DND-41 (cell line): ENCODE results near the gene NGDN.
"Not testable (repeated sequence)": the region's sequence is repeated elsewhere in the genome, so short reads cannot be mapped to it uniquely, and the experiment has no call there.

Experiments
- ATAC-seq: fragments of 200-7000 bp; cut with Tn5 transposase; 3 replicates; pipeline ENCODE4 v1.9.1; 2021; ENCODE audit warnings: low read depth; ENCODE audit not compliant: insufficient read depth
- DNase-seq: peaks from one replicate; pipeline ENCODE4 v3.0.0-alpha.2; 2020
- H2AFZ ChIP-seq: 2 replicates; pipeline ENCODE4 v1.6.0; 2012; ENCODE audit warnings: low read depth, low read length
- H3K27ac ChIP-seq: 2 replicates; pipeline ENCODE4 v1.5.1; 2012; ENCODE audit warnings: low read length, inconsistent platforms
- H3K27me3 ChIP-seq: fragments of 200-600 bp; sonication (generic); 2 replicates; pipeline ENCODE4 v1.6.0; 2012; ENCODE audit warnings: low read length, mild to moderate bottlenecking, inconsistent platforms; ENCODE audit not compliant: insufficient read depth, poor library complexity
- H3K36me3 ChIP-seq: 2 replicates; pipeline ENCODE4 v1.5.1; 2012; ENCODE audit warnings: low read length, inconsistent platforms; ENCODE audit not compliant: insufficient read depth
- H3K4me1 ChIP-seq: 2 replicates; pipeline ENCODE4 v1.5.1; 2012; ENCODE audit warnings: mild to moderate bottlenecking, low read length; ENCODE audit not compliant: insufficient read depth
- H3K4me2 ChIP-seq: 2 replicates; pipeline ENCODE4 v1.6.0; 2012; ENCODE audit warnings: mild to moderate bottlenecking, moderate library complexity, low read length, inconsistent platforms; ENCODE audit not compliant: insufficient read depth
- H3K4me3 ChIP-seq, 2 experiments: fragments of 200-600 bp in 1 of 2; shearing (Covaris generic) in 1 of 2; 2 replicates each; pipeline ENCODE4 v1.5.1; 2012 to 2016; ENCODE audit warnings: inconsistent platforms in 2 of 2, low read length in 2 of 2, mild to moderate bottlenecking in 2 of 2, low read depth in 1 of 2, moderate library complexity in 1 of 2
- H3K79me2 ChIP-seq: 2 replicates; pipeline ENCODE4 v1.6.0; 2012; ENCODE audit warnings: low read length, inconsistent platforms; ENCODE audit not compliant: insufficient read depth
- H3K9ac ChIP-seq: 2 replicates; pipeline ENCODE4 v1.6.0; 2012; ENCODE audit warnings: low read depth, mild to moderate bottlenecking, inconsistent platforms, low read length, moderate library complexity
- H3K9me3 ChIP-seq: 2 replicates; pipeline ENCODE4 v1.5.1; 2012; ENCODE audit warnings: low read length, moderate library complexity, mild to moderate bottlenecking, inconsistent platforms; ENCODE audit not compliant: insufficient read depth, severe bottlenecking
- H4K20me1 ChIP-seq: 2 replicates; pipeline ENCODE4 v1.6.0; 2012; ENCODE audit warnings: low read length; ENCODE audit not compliant: insufficient read depth
- CTCF ChIP-seq: IDR thresholded peaks from 2 replicates; pipeline ENCODE4 v1.5.1; 2012; ENCODE audit warnings: borderline replicate concordance, low read length, moderate library complexity, mild to moderate bottlenecking; ENCODE audit not compliant: poor library complexity, severe bottlenecking; ENCODE audit errors: extremely low read depth
- EZH2 ChIP-seq: IDR thresholded peaks from 3 replicates; pipeline ENCODE4 v1.6.1; 2012; ENCODE audit warnings: borderline replicate concordance, low read depth, mild to moderate bottlenecking, moderate library complexity, low read length, inconsistent platforms; ENCODE audit not compliant: severe bottlenecking

NGDN gene

GRCh38 chr14:23452237-23452636 is 17.3 kb upstream of the NGDN start:
- H3K27me3 ChIP-seq: peaks cover 4% of the 10 kb centered on the region
- H3K79me2 ChIP-seq: no peaks in the 10 kb centered on the region
- no peaks in the 10 kb centered on the region for H4K20me1 ChIP-seq
- no peaks in the 10 kb centered on the region for H3K4me1 ChIP-seq
- no peak overlapping the region for H3K9ac ChIP-seq
- no peak for ATAC-seq
- no peak overlapping the region for H3K4me2 ChIP-seq
- H3K4me3 ChIP-seq: no peak overlapping the region
- H3K36me3 ChIP-seq: no peaks in the 10 kb centered on the region
- H3K27ac ChIP-seq: no peak overlapping the region
- DNase-seq: no peak
- H3K9me3 ChIP-seq: no peaks in the 10 kb centered on the region
- H2AFZ ChIP-seq: no peak overlapping the region
- TF ChIP-seq EZH2 (no peak), CTCF (no peak)

GRCh38 chr14:23454445-23454856 is 15.1 kb upstream of the NGDN start:
- Histone ChIP-seq H3K9me3 (no peaks in the 10 kb centered on the region), H3K4me2 (no peak overlapping the region), H4K20me1 (no peaks in the 10 kb centered on the region), H3K9ac (no peak overlapping the region), H3K27me3 (no peaks in the 10 kb centered on the region), H3K4me1 (no peaks in the 10 kb centered on the region), H3K4me3 (no peak overlapping the region), H3K36me3 (no peaks in the 10 kb centered on the region), H3K27ac (no peak overlapping the region), H3K79me2 (no peaks in the 10 kb centered on the region), H2AFZ (no peak overlapping the region)
- no peak for TF ChIP-seq EZH2
- TF ChIP-seq CTCF: no peak
- DNase-seq: no peak
- no peak for ATAC-seq

GRCh38 chr14:23456883-23457586 is 12.5 kb upstream of the NGDN start:
- H3K4me3 ChIP-seq, H3K27me3 ChIP-seq: not testable (repeated sequence)

More at GRCh38 chr14:23456883-23457586, 12.5 kb upstream of the NGDN start:
- not testable (repeated sequence) for H3K79me2 ChIP-seq, H3K36me3 ChIP-seq, H3K27ac ChIP-seq, H3K4me2 ChIP-seq, H3K4me1 ChIP-seq, H3K9ac ChIP-seq, H2AFZ ChIP-seq, ATAC-seq, DNase-seq, H3K9me3 ChIP-seq, H4K20me1 ChIP-seq
- TF ChIP-seq CTCF: peak; percentile 26
